Gastroesophageal sphincter (tissue), 4 donors: ENCODE measurements around the gene CFAP46. TPM values are rescaled to one million over a fixed set of nuclear protein-coding genes. Genes with fewer than 3 reads are reported as not detected.

Experiments
- ATAC-seq: fragments of 150-250 bp; one replicate; pipeline ENCODE4 v1.9.1; 2016; ENCODE audit warnings: mild to moderate bottlenecking, moderate library complexity
- H3K27ac ChIP-seq, 4 donors: fragments of 200-600 bp; sonication (generic) in 3 of 4; 1 replicate in 3 of 4; 2 replicates in 1 of 4; pipeline ENCODE4 v1.5.1; 2016 to 2019
- H3K27me3 ChIP-seq: fragments of 200-600 bp; sonication (generic); one replicate; pipeline ENCODE4 v1.5.1; 2019
- H3K36me3 ChIP-seq, 2 donors: fragments of 200-600 bp; sonication (generic); one replicate each; pipeline ENCODE4 v1.5.1; 2019; ENCODE audit warnings: control low read depth in 1 of 2
- H3K4me1 ChIP-seq, 3 donors: fragments of 200-600 bp; sonication (generic); 1 replicate in 2 of 3; 2 replicates in 1 of 3; pipeline ENCODE4 v1.5.1; 2016 to 2019; ENCODE audit warnings: control low read depth in 2 of 3
- H3K4me3 ChIP-seq, 2 donors: fragments of 200-600 bp; sonication (generic); one replicate each; pipeline ENCODE4 v1.5.1; 2019; ENCODE audit warnings: mild to moderate bottlenecking in 1 of 2, moderate library complexity in 1 of 2
- H3K9me3 ChIP-seq, 3 donors: fragments of 200-600 bp; sonication (generic); one replicate each; pipeline ENCODE4 v1.5.1; 2017 to 2019; ENCODE audit warnings: control low read depth in 2 of 3
- CTCF ChIP-seq, 4 experiments: fragments of 200-600 bp in 2 of 4; fragments of 450-650 bp in 2 of 4; sonication (generic) in 1 of 4; IDR thresholded peaks; one replicate each; pipeline ENCODE4 v1.5.1; 2017 to 2019; ENCODE audit warnings: antibody characterized with exemption in 4 of 4, mild to moderate bottlenecking in 2 of 4, moderate library complexity in 2 of 4
- EP300 ChIP-seq: sonication (generic); formaldehyde crosslinking; IDR thresholded peaks from one replicate; pipeline ENCODE4 v1.6.1; 2017; ENCODE audit warnings: antibody characterized with exemption, mild to moderate bottlenecking
- POLR2A ChIP-seq, 2 donors: fragments of 450-650 bp; IDR thresholded peaks; one replicate each; pipeline ENCODE4 v1.6.1; 2017; ENCODE audit warnings: antibody characterized with exemption in 2 of 2, mild to moderate bottlenecking in 2 of 2, moderate library complexity in 1 of 2
- POLR2AphosphoS5 ChIP-seq: sonication (generic); formaldehyde crosslinking; IDR thresholded peaks from one replicate; pipeline ENCODE4 v1.6.1; 2017; ENCODE audit warnings: antibody characterized with exemption
- WGBS, 2 donors: methylation state at CpG; one replicate each; pipeline ENCODE4 v1.1.5; 2018; ENCODE audit warnings: low coverage in 1 of 2; 5-methylcytosine and 5-hydroxymethylcytosine counted together
- total RNA-seq, 4 donors: library from RNA; depleted of rRNA; stranded (reverse); fragments of >200 nt; gene quantifications; one replicate each; pipeline ENCODE4 v1.1.0, GENCODE V29; 2016

The CFAP46 gene
- total RNA-seq, 4 donors from 2014 or later: 0.27 to 2.2 (median 0.30) TPM; not detected in 1

GRCh38 chr10:132893090-132893489 is 49.3 kb downstream of the CFAP46 start:
- Histone ChIP-seq H3K27me3 (peaks cover 49% of the 10 kb centered on the region), H3K36me3 (no peaks in the 10 kb centered on the region), H3K4me3 (no peak overlapping the region), H3K4me1 (peaks cover 0 to 13% (median 0%) of the 10 kb centered on the region in 3 donors), H3K27ac (no peak overlapping the region), H3K9me3 (peaks cover 0 to 18% (median 0%) of the 10 kb centered on the region in 3 donors)
- TF ChIP-seq CTCF (IDR thresholded peaks at IDR 0.05) (no peak), EP300 (no peak), POLR2A (IDR thresholded peaks at IDR 0.05) (no peak), POLR2AphosphoS5 (no peak)
- ATAC-seq: no peak
- WGBS, 2 donors: 53 to 92% methylated on average over 2 to 9 of the region's 9 CpGs

GRCh38 chr10:132892004-132892403 is 50.4 kb downstream of the CFAP46 start:
- Histone ChIP-seq H3K4me3 (no peak overlapping the region), H3K27me3 (peaks cover 52% of the 10 kb centered on the region), H3K9me3 (peaks cover 0 to 17% (median 0%) of the 10 kb centered on the region in 3 donors), H3K36me3 (no peaks in the 10 kb centered on the region), H3K27ac (no peak overlapping the region), H3K4me1 (peaks cover 0 to 13% (median 0%) of the 10 kb centered on the region in 3 donors)
- TF ChIP-seq POLR2AphosphoS5 (peak; percentile 67), EP300 (no peak), CTCF (IDR thresholded peaks at IDR 0.05) (no peak), POLR2A (IDR thresholded peaks at IDR 0.05) (no peak)
- 17 to 49% methylated on average over 2 to 11 of the region's 12 CpGs for WGBS, 2 donors
- ATAC-seq: peak; percentile 75

GRCh38 chr10:132891368-132891767 is 51.0 kb downstream of the CFAP46 start:
- Histone ChIP-seq H3K4me1 (peaks cover 0 to 13% (median 0%) of the 10 kb centered on the region in 3 donors), H3K27ac (no peak overlapping the region), H3K36me3 (no peaks in the 10 kb centered on the region), H3K27me3 (peaks cover 55% of the 10 kb centered on the region), H3K9me3 (peaks cover 0 to 11% (median 0%) of the 10 kb centered on the region in 3 donors), H3K4me3 (no peak overlapping the region)
- ATAC-seq: no peak
- 51 to 63% methylated on average over 2 to 3 of the region's 6 CpGs for WGBS, 2 donors
- no peak for TF ChIP-seq POLR2A (IDR thresholded peaks at IDR 0.05)
- TF ChIP-seq CTCF (IDR thresholded peaks at IDR 0.05): no peak
- TF ChIP-seq POLR2AphosphoS5: no peak
- TF ChIP-seq EP300: no peak

- 71 to 87% methylated on average over 3 to 6 of the region's 9 CpGs for WGBS, 2 donors
- Histone ChIP-seq H3K4me1 (peaks cover 0 to 13% (median 0%) of the 10 kb centered on the region in 3 donors), H3K9me3 (peaks cover 0 to 1% (median 0%) of the 10 kb centered on the region in 3 donors), H3K27ac (no peak overlapping the region), H3K27me3 (peaks cover 64% of the 10 kb centered on the region), H3K4me3 (no peak overlapping the region), H3K36me3 (no peaks in the 10 kb centered on the region)
- ATAC-seq: no peak
- TF ChIP-seq POLR2AphosphoS5 (no peak), EP300 (no peak), POLR2A (IDR thresholded peaks at IDR 0.05) (no peak), CTCF (IDR thresholded peaks at IDR 0.05) (no peak)
These were observed 52.1 kb downstream of the CFAP46 start for GRCh38 chr10:132890301-132890700.

GRCh38 chr10:132889556-132889955 is 52.8 kb downstream of the CFAP46 start:
- 75 to 79% methylated on average over 6 to 9 of the region's 16 CpGs for WGBS, 2 donors
- Histone ChIP-seq H3K9me3 (no peaks in the 10 kb centered on the region), H3K4me3 (no peak overlapping the region), H3K27me3 (peaks cover 64% of the 10 kb centered on the region), H3K4me1 (peaks cover 0 to 13% (median 0%) of the 10 kb centered on the region in 3 donors), H3K36me3 (no peaks in the 10 kb centered on the region), H3K27ac (no peak overlapping the region)
- ATAC-seq: no peak
- no peak for TF ChIP-seq POLR2AphosphoS5
- no peak for TF ChIP-seq POLR2A (IDR thresholded peaks at IDR 0.05)
- TF ChIP-seq CTCF (IDR thresholded peaks at IDR 0.05): no peak
- TF ChIP-seq EP300: no peak
